GM19452 (cell line): ENCODE data around the gene SYN1.
A peak's percentile ranks its signal among the peaks of the same experiment; 100 is the strongest.
"Not testable (repeated sequence)": the region's sequence is repeated elsewhere in the genome, so short reads cannot be mapped to it uniquely, and the experiment has no call there.

ENCODE experiments used
- ATAC-seq: cut with Tn5 transposase; IDR thresholded peaks from one replicate; pipeline ENCODE4 v1.9.1; 2021; ENCODE audit not compliant: unreplicated experiment

The SYN1 gene

GRCh38 chrX:47619486-47620302 is at the start of gene SYN1:
SYN1 (minus strand) TSS chrX:47619857; CDS start chrX:47619728, 129 bp downstream.
- ATAC-seq = peak; percentile 82

DNA sequence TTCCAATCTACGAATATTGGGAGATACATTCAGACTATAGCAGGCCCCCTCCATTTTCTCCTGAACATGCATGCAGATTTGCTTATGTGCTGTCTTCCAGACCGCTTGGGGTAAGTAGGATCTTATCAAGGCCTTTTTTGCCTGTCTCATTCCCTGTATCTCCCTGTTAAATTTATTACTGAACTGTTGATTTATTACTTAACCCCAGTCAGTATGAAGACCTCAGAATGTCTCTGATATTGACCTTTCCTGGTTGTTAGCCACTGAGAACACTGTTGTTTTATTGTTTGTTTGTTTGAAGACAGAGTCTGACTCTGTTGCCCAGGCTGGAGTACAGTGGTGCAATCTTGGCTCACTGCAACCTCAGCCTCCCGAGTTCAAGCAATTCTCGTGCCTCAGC is 46.1 kb upstream of the SYN1 start:
- not testable (repeated sequence) for ATAC-seq

DNA sequence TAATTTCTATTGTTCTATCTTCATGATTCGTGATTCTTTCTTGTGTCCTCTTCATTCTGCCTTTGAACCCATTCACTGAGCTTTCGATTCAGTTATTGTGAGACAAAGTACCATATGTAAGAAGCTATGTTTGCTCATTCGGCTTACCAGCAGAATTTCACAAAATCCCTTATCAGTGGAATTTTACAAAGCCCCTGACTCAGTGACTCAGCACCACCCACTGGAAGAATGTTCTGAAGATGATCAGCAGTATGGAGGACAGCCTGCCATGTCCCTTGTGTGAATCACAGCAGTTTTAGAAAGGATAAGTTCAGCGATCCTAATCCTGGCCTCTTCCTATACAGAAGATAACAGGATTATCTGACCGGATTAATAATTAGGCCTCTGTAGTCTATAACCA is 45.1 kb upstream of the SYN1 start:
- ATAC-seq = no peak

DNA sequence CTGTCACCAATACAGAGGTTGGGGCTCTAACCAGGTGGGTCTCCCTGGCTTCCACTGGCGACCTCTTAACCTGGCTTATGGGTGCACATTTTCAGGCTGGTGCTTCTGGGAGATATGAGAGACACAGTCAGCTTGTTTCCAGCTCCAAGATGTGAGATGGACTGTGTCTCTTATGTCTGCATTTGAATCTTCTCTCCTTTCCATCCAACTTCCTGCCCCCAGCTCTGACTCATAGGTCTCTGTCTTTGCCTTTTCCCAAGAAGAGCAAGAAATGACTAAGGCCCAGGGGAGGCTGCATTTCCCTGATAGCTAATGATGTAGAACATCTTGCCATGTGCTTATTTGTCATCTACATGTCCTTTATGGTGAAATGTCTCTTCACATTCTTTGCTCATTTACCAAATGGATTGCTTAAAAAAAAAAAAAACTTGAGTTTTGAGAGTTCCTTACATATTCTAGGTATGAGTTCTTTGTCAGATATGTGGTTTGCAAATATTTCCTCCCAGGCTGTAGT is 42.5 kb upstream of the SYN1 start:
- no peak for ATAC-seq

DNA sequence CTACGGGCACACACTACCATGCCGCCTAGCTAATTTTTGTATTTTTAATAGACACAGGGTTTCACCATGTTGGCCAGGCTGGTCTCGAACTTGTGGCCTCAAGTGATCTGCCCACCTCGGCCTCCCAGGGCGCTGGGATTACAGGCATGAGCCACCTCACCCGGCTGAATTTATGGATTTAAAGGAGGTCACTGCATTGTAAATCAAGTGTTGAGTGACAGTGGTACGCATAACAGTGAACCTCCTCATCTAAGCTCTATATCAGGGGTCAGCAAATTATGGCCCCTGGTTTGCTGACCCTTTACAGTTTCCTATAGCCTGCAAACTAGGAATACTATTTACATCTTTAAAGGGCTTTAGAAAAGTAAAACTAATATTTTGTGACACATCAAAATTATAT is 41.9 kb upstream of the SYN1 start:
- no peak for ATAC-seq

DNA sequence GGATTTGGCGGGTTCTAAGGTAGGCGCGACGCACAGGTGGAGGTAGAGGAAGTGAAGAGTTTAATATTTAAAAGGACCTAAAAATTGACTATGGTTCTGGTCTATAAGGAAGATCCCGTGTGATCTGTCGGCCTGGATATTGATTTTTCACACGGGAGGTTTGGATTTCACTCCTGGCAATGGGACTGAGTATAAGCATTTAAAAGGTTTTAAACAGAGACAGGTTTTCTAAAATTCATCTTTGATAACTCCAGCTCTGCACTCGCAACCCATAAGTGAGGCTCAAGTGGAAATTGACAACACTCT is 39.7 kb upstream of the SYN1 start:
- no peak for ATAC-seq

- ATAC-seq = peak; percentile 77
Observed at GRCh38 chrX:47658684-47659420, 39.2 kb upstream of the SYN1 start, which contains the start of gene UXT. UXT (minus strand) TSS chrX:47659180; CDS start chrX:47658927, 253 bp downstream.

DNA sequence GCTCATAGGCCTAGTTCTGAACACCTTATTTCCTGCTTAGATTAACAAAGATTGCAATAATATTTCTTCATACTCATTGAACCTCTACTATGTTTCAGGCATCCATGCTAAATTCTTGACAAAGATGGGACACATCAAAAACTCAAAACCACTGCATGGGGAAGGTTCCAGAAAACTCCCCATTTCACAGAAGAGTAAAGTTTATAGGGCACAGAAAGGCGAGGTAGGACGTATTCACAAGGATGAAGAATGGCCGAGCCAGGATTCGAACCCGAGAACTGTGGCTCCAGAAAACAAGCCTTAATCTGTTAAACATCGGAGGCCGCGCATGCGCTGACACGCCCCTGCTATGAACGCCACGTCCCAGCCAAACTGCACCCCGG is 38.6 kb upstream of the SYN1 start:
- ATAC-seq = no peak

GRCh38 chrX:47651043-47651905 is 31.6 kb upstream of the SYN1 start:
- ATAC-seq = peak; percentile 1

DNA sequence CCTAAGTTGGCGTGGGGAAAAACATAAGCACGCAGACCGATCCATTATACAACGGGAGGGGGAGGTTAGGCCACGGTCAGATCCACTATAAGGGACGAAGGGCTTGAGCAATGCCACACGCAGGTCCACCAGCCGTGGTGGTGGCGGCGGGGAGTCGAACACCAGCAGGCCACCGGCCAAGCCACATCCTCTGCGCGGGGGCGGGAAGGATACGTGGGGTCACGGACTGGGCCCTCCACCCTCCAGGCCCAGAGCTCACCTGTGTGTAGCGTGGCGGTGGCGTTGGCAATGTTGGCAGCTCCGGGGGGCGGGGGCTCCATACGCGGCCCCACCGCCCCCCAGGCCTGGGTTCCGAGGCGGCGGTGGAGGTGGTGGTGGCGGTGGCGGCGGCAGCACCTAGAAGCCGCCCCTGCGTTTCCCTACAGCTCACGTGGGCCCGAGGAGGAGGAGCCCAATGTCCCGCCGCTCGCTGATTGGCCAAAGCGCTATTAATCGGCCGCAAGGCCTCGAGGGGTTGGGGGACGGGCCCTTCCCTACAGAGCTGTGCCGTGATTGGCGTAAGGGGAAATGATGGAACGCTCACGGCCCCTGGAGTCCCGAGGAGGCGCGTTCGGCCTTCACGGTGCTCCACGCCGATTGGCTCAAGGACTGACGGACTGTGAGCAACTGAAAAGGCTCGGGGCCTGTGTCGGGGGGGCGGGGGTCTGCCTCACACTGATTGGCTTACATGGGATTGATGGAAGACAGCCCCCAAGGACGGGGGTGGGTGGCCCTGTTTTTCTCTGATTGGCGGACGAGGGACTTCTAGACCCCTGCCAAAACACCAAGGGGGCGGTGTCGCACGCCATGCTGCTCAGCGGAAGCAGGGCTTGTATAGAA is 30.7 kb upstream of the SYN1 start, which contains the start of gene ELK1:
ELK1 (minus strand) TSS at position 400 of the 879 bp plus-strand sequence. CDS start 9,122 bp downstream, outside the sequence.
- peak; percentile 91 for ATAC-seq

DNA sequence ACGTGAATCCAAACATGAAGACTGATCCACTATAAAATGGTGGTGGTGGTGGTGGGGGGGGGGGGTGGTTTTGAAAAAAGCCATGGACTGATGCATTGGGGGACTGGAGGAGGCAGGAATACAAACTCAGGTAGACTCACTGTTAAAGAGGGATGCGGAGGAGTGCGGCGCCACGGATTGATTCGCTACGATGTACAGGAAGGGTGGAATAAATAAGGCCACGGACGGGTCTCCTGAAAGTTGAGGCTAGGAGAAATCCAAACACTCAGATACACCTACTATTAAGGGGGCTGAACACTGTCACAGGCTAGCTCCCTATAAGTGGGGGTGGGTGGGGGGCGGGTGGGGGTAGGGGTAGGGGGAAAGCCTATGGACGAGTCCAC is 30.1 kb upstream of the SYN1 start:
- no peak for ATAC-seq

- no peak for ATAC-seq
Observed at GRCh38 chrX:47649271-47649670, 29.6 kb upstream of the SYN1 start.

GRCh38 chrX:47648376-47648775 is 28.7 kb upstream of the SYN1 start:
- ATAC-seq = no peak

- ATAC-seq = no peak
Observed at GRCh38 chrX:47646636-47647035, 27.0 kb upstream of the SYN1 start.

- no peak for ATAC-seq
Observed at GRCh38 chrX:47645530-47645929, 25.9 kb upstream of the SYN1 start.

DNA sequence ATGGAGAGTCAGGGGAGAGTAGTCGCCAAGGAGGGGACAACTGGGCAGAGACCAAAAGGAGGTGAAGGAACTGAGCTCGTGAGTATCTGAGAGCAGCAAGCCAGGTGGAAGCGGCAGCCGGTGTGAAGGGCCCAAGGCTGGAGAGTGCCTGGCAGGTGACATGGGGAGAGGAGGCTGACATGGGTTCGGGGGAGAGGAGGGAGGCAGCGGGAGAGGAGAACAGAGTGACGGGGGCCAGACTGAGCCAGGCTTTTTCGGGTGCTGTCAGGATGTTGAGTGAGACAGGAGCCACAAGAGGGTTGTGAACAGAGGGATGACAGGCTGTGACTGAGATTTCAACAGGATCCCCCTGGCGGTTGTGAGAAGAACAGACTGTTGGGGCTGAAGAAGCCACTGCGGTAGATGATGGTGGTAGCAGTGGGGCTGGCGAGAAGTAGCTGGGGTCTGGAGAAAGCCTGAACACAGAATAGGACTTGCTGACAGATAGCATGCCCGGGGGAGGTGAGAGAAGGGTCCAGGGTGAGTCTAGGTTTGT is 25.0 kb upstream of the SYN1 start:
- no peak for ATAC-seq

DNA sequence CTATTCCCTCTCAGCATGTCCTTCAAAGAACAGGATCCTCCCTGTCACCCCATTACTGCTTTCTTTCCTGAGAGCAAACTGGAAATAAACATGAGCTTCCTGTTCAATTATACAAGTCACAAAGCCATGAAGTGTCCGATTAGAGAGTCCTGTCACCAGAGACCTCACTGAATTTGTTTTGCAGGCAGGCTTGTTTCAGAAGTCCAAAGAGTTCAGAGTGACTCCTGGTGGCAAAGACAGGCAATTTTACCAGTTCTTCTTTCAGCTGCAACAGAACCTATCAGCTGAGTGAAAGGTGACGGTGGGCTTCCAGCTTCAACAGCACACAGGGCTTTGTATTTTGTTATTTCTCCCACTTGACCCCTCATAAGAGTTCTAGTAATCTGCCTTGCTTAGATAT is 24.3 kb upstream of the SYN1 start:
- ATAC-seq = no peak

- no peak for ATAC-seq
Observed at GRCh38 chrX:47638816-47639215, 19.2 kb upstream of the SYN1 start.

DNA sequence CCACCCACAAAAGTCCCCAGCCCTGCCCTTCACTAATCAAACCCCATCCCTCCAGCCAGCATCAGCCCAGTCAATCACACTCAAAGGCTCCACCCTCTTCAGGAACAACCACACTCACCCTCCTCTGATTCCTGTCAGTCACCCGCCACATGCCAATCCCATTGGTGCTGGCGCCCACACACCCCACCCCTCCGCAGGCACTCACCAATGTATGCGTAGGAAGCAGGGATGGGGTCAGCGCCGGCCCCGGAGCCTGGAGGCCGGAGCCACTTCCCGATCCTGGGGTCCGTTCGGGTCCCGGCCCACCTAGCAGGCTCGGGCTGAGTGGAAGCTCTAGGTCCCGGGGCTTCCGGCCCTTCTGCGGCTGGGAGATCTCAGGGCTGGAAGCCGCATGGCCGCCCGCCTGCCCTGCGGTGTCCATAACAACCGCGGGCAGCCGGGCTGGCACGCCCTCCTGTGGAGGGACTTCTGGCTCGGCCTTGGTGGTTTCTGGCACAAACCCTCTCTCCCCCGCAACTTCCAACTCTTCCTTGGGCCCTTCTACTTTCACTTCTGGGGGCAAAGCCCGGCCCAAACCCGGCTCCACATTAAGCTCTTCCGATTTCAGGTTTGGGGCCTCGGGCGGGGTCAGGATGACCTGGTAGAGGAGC is 18.0 kb upstream of the SYN1 start:
- no peak for ATAC-seq
